ENCODE measurements around the gene IL2RA.
"Not testable (repeated sequence)": the region's sequence is repeated elsewhere in the genome, so short reads cannot be mapped to it uniquely, and the experiment has no call there.

Gene IL2RA

GRCh38 chr10:5981529-5981928 is 80.6 kb downstream of the IL2RA start:
- no peak for DNase-seq (ENCODE audit: low read depth)

DNA sequence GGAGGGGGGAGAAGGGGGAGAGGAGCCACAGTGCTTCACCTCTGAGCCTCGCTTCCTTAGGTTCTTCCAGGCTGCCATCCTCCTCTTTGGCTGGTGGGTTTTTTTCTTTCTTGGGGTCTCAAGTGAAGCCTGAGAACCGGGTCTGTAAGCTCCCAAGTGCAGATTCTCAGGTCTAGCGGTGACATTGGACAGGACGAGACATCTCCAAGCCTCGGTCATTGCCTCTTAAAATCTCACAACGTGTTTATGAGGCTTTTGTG is 84.0 kb downstream of the IL2RA start:
- DNase-seq (ENCODE audit: low read depth), result no peak

DNA sequence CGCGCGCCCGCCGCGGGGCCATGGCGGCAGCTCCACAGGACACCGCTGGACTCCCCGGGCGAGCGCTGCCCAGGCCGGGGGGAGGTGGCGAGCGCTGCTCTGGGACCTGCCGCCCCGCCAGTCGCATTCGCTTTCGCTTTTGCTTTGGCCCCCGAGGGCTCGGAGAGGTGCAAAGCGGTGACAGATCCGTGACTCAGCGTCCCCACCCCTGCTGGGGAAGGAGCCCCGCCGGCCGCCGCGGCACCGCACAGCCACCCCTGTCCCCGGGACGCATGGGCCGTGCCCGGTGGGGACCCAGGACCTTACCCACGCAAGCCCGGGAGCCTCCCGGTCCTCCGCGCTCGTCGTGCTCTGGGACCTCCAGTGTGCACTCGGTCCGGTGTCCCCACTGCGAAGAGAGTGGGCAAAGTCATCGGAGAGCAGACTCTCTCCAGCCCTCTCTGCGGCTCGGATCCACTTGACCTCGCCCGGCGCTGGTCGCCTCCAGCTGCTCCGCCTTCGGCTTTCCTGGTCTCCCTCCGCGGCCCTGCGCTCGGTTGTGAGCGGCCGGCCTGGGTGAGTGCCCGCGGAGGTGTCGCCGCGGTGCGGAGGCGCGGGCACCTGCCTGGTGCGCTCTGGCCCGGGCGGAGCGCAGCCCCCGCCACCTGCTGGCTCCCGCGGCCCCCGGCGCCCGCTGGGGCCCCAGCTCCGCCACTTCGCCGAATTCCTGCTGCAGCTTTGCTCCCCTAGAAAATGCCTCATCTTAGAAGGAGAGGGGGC is 84.5 kb downstream of the IL2RA start, which contains the start of gene IL15RA:
Gene IL15RA (minus strand): TSS at position 73 of the 759 bp plus-strand sequence. CDS start 51 bp downstream, at position 22.
- peak; percentile 58 for DNase-seq (ENCODE audit: low read depth)

DNA sequence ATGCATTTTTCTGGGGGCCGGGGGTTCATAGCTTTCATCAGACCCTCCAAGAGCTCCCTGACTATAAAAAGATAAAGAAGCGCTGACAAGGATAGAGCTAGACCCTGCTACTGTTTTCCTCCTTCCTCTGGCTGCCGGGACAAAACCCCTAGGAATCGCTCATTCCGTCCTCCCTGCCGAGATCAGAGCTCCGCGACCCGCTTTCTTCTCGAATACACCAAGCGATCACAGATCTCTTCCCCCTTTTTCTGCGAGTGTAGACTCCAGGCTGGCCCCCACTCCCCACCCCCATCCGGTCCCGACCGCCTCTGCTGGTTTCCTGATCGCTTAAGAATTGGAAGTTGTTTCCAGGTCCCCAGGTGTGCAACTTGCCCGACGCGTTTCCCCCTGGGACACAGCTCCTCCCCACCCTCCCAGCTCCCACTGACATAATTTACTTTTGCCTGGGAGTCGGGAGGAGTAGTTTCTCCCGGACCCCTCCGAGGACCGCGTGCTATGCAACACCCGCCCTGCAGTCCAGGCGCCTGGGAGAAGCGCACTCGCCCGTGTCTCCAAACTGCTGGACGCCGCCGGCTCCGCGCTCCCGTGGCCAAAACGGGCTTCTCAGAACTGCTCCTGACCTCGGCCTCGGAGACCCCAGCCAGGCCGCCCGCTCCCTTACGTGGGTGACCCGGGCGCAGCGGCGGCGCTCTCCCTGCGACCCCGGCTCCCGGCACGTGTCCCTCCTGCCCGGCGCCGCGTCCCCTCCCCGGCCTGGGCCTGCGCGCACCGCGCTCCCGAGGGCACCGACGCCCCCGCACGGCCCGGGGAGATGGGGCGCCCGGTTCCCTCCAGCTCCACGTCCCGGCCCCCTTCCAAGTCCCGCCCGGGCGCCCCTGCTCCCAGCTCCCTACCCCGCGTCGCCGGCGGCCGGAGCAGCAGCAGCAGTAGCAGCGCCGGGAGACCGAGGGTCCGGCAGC is 85.4 kb downstream of the IL2RA start:
- DNase-seq (ENCODE audit: low read depth), result no peak

- DNase-seq (ENCODE audit: low read depth), result no peak
Observed at GRCh38 chr10:5975641-5976473, 86.3 kb downstream of the IL2RA start.

DNA sequence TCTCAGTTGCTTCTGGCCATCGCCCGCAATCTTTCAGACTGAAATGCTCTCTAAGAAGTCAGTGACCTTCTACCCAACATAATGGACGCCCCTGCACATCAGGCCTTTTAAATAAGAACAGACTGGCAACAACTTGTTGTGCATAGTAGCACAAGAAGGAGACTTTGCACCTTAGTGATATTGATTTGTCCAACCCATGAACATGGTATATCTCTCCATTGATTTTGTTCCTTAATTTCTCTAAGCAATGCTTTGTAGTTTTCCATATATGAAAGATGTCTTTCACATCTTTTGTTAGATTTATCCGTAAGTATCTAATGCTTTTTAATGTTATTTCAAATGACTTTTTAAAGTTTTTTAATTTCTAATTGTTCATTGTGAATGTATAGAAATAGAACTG is 89.1 kb downstream of the IL2RA start:
- DNase-seq (ENCODE audit: low read depth), result no peak

- no peak for DNase-seq (ENCODE audit: low read depth)
Observed at GRCh38 chr10:5971886-5972285, 90.3 kb downstream of the IL2RA start.

- no peak for DNase-seq (ENCODE audit: low read depth)
Observed at GRCh38 chr10:5971315-5971832, 90.8 kb downstream of the IL2RA start.

DNA sequence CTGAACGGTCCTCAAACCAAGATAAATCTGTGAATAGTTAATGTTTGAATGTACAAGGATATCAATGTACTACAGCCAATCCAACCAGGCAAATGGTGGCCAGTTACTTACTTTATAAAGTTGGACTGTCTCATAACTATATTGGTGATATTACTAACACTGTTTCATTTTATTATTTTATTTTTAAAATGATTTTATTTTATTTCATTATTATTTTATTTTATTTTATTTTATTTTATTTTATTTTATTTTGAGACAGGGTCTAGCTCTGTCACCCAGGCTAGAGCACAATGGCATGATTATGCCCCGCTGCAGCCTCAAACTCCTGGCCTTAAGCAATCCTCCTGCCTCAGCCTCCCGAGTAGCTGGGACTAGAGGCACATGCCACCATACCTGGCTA is 91.6 kb downstream of the IL2RA start:
- no peak for DNase-seq (ENCODE audit: low read depth)

DNA sequence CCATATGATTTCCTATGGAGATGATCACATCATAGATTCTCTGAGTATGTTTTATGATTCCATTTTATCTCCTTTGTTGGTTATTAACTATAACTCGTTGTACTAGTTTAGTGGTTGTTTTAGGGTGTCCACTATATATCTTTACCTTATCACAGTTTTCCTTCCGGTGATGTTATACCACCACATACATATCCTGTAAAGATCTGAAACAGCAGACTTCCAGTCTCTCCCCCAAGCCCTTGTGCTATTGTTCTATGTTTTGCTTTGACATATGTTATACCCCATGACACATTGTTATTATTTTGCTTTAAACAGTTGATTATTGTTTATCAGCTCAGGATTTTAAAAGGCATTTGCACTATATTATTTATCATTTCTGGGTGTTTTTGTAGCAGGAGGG is 92.1 kb downstream of the IL2RA start:
- no peak for DNase-seq (ENCODE audit: low read depth)

DNA sequence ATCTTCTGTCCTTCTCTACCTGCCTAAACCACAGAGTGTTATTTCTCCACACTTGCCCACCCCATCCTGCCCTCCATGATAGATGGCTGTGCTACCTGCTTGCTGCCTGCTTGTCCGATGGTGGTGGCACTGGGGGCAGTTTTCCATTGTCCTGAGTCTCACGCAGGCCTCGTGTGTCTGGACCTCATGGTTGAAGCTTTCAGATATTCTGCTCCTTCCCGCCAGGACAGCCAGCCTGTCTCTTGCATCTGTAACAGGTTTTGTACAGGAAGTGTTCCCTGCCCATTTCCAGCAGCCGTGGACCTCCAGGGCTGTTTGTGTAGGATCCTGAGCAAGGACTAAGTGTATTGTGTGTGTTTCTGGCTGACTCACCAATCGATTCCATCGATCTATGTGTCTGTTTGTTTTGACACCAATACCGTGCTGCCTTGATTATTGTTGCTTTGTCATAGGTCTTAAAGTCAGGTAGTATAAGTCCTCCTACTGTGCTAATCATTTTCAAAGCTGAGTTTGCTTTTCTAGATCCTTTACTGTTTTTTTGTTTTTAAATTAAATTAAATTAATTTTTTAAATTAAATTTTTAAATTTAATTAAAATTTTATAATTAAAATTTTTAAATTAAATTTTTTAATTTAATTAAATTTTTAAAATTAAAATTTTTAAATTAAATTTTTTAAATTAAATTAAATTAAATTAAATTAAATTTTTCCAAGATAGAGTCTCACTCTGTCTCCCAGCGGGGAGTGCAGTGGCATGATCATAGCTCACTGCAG is 93.3 kb downstream of the IL2RA start:
- no peak for DNase-seq (ENCODE audit: low read depth)

DNA sequence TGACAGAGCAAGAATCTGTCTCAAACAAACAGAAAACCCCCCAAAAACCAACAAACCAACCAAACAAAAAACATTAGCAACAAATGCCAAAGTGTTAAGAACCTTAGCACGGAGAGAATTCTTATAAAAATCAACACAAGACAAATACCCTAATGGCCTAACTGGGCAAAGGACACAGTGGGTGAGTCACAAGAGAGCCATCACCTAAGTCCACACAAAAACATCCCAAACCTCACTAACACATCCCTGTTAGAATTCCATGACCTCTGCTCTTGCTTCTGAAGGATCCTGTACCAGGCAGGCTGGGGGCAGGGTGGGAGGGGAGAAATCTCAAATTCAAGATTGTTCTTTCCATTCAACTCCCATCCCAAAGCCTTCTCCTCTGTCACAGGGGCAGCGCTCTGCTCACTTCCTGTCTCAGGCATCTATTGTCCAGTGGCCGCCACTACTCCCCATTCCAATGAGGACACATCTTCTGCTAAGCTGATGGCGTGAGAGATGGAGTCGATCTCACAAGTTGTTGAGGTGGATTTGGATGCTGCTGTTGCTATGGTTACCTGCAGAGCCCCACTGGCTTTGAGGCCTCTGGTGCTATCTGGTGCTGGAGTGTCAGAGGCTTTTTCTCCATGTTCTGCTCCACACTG is 94.0 kb downstream of the IL2RA start:
- DNase-seq (ENCODE audit: low read depth), result no peak

DNA sequence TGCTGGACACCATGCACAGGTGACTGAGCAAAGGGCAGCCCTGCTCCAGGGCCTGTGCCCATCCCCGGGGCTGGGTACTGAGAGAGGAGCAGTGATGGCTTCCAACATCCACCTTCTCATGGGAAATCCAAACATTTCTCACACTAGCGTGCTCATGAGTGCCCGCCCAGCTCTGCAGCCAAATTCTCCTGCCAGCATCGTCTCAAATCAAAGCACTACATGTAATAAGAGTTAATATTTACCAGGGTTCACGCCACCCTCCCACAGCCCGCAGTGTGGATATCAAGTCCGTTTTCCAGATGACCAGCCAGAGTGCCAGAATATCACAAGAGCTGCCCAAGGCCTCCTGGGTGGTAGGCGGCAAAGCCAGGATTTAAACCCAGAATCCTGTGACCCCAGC is 96.9 kb downstream of the IL2RA start:
- no peak for DNase-seq (ENCODE audit: low read depth)

DNA sequence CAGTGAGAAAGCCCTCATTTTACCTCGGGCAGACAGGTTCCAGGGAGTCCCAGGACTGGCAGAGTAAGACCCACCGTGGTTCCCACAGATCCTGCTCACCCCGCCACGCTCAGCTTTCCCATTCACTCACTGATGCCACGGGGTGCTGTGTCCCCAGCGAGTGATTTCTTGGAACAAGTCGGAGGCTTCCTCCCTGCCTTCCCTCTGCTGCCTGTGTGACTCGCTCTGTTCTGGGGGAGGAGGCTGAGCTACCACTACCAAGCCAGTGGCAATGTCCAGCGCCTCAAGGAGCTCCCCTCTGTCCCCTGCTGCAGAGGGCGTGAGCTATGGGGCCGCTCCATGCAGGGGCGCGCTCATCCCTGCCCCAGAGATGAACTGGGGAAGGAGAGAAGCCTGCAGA is 97.4 kb downstream of the IL2RA start:
- DNase-seq (ENCODE audit: low read depth), result no peak

GRCh38 chr10:5963591-5963990 is 98.6 kb downstream of the IL2RA start:
- DNase-seq (ENCODE audit: low read depth), result no peak

DNA sequence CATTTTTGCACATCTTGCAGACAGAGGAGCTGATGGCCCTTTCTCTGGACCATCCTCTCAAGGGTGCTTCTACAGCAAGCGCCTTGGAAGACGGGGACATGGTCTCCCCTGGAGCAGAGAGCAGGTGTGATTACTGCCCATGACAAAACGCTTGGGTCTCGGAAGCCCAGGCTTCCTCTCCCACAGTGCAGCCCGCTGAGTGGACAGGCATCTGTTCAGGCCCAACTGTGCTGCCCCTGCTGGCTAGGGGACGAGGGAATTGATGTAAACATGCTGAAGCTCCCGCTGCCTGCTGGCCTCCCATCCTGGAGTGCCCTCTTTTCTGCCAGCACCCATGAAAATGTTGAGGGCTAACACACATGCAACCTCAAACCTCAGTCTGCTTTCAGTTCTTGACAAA is 99.1 kb downstream of the IL2RA start:
- DNase-seq (ENCODE audit: low read depth), result no peak

GRCh38 chr10:5962358-5962940 is 99.7 kb downstream of the IL2RA start:
- not testable (repeated sequence) for DNase-seq (ENCODE audit: low read depth)

DNA sequence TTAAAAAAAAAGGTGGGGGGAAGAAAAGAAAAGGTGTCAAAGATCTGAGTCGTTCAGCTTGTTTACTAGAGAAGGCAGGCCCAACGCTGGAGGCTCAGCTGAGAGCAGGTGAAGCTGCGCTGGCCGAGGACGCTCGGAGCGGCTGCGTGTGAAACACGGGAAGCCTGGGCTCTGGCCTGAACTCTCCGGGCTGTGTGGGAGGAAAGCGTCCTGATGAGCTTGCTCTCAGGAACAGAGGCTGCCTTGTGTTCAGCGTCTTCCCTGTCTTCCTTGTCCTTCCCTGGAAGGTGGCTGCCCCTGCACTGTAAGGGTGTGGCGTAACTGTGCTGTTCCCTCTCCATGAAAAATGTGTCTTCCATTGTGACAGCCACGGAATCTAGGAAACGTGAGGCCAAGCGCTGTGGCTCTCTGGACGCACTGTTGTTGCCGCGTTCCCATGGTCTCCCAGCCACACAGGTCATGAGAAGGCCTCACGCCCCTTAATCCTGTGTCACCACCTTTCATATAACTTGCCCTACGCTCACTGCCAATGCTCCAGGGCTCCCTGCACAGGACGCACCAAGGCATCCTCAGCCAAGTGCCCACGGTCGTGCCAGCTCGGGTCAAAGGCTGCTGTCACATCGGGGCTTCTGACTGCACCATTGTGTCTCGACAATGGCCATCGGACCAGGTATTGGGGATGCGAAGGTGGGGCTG is 100.6 kb downstream of the IL2RA start:
- no peak for DNase-seq (ENCODE audit: low read depth)

DNA sequence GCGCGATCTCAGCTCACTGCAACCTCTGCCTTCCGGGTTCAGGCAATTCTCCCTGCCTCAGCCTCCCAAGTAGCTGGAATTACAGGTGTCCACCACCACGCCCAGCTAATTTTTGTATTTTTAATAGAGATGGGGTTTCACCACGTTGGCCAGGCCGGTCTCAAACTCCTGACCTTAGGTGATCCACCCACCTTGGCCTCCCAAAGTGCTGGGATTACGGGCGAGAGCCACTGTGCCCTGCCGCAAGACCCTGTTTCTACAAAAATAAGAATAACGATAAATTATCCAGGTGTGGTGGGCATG is 101.2 kb downstream of the IL2RA start:
- DNase-seq (ENCODE audit: low read depth), result not testable (repeated sequence)
